K562 (cell line): ENCODE data around the gene SRPK3. TPM values are rescaled to one million over a fixed set of nuclear protein-coding genes. Genes with fewer than 3 reads are reported as not detected.
A peak's percentile ranks its signal among the peaks of the same experiment; 100 is the strongest.
"Not testable (repeated sequence)": the region's sequence is repeated elsewhere in the genome, so short reads cannot be mapped to it uniquely, and the experiment has no call there.

Experiments used
- CREB1 ChIP-seq, 2 experiments: sonication (generic) in 1 of 2; formaldehyde crosslinking in 1 of 2; IDR thresholded peaks; 2 replicates each; pipeline versions ENCODE4 v1.6.1 to v1.8.0; 2012 to 2022; ENCODE audit warnings: inconsistent platforms in 1 of 2, mild to moderate bottlenecking in 1 of 2, missing genetic modification reagents in 1 of 2, moderate library complexity in 1 of 2
- CTCFL ChIP-seq: IDR thresholded peaks from 2 replicates; pipeline ENCODE4 v1.6.1; 2011; ENCODE audit warnings: borderline replicate concordance, low read depth, mild to moderate bottlenecking, moderate library complexity, low read length; ENCODE audit not compliant: insufficient read depth, poor library complexity, severe bottlenecking
- E2F6 ChIP-seq, 2 experiments: IDR thresholded peaks; 2 replicates each; pipeline ENCODE4 v1.6.1; 2011; ENCODE audit warnings: borderline replicate concordance in 1 of 2, control low read depth in 1 of 2, low read depth in 1 of 2, low read length in 1 of 2, mild to moderate bottlenecking in 1 of 2, mixed read lengths in 1 of 2, moderate library complexity in 1 of 2; ENCODE audit not compliant: insufficient read depth in 1 of 2, insufficient read length in 1 of 2, poor library complexity in 1 of 2, severe bottlenecking in 1 of 2; ENCODE audit errors: extremely low read depth in 1 of 2
- ESRRA ChIP-seq: fragments of 450-650 bp; IDR thresholded peaks from 2 replicates; pipeline ENCODE4 v1.6.1; 2014; ENCODE audit warnings: low read depth, mild to moderate bottlenecking, moderate library complexity, borderline replicate concordance
- GATAD2B ChIP-seq: fragments of 450-650 bp; IDR thresholded peaks from 2 replicates; pipeline ENCODE4 v1.6.1; 2017; ENCODE audit warnings: mild to moderate bottlenecking, borderline replicate concordance
- PHF8 ChIP-seq: fragments of 200-600 bp; sonication (generic); IDR thresholded peaks from 2 replicates; pipeline ENCODE4 v1.6.1; 2012; ENCODE audit warnings: mixed run types, mild to moderate bottlenecking, inconsistent platforms, low read length, moderate library complexity, borderline replicate concordance
- SAFB ChIP-seq: fragments of 200-400 bp; formaldehyde crosslinking; IDR thresholded peaks from 2 replicates; pipeline ENCODE4 v1.6.1; 2017; ENCODE audit warnings: low read depth, low read length, borderline replicate concordance
- SMARCA4 ChIP-seq: fragments of 450-650 bp; IDR thresholded peaks from 2 replicates; pipeline ENCODE4 v1.6.1; 2016
- SUPT5H ChIP-seq: fragments of 450-650 bp; IDR thresholded peaks from 2 replicates; pipeline ENCODE4 v1.6.1; 2016
- ZNF57 ChIP-seq: fragments of 450-650 bp; formaldehyde crosslinking; IDR thresholded peaks from 2 replicates; pipeline ENCODE4 v1.4.0; 2020; ENCODE audit warnings: mild to moderate bottlenecking, moderate library complexity
- polyA plus RNA-seq, 8 experiments: library from polyadenylated mRNA; depleted of rRNA in 4 of 8; stranded (reverse) in 5 of 8; unstranded in 3 of 8; fragments of >200 nt; fragmentation: Nextera tagmentation in 2 of 8; fragmentation: Illumina TruSeq in 1 of 8; extraction: Ambion mirVana in 2 of 8; extraction: Trizol in 1 of 8; gene quantifications; 2 replicates each; pipeline versions ENCODE4 v1.2.1 to v1.2.3, GENCODE V29; 2011 to 2014; ENCODE audit warnings: inconsistent platforms in 1 of 8, missing spikeins in 1 of 8
- total RNA-seq, 7 experiments: library from RNA; depleted of rRNA in 6 of 7; stranded (reverse); fragments of >200 nt in 6 of 7; fragmentation: Illumina TruSeq in 2 of 7; extraction: Trizol in 2 of 7; gene quantifications; 2 replicates each; pipeline versions ENCODE4 v1.2.1 to v1.2.3, GENCODE V29; 2011 to 2021; ENCODE audit warnings: low replicate concordance in 1 of 7

Gene SRPK3
- total and polyA plus RNA-seq, 9 of the 15 experiments (the other 6 are each of a cell fraction or from before 2014, with no cell fraction given): 0.01 to 0.09 (median 0.04) TPM; not detected in 2

- TF ChIP-seq CTCFL (peak; percentile 78), E2F6 (IDR thresholded peaks at IDR 0.05; ENCODE audit: borderline replicate concordance in 1 of 2, extremely low read depth in 1 of 2, insufficient read depth in 1 of 2, insufficient read length in 1 of 2, low read depth in 1 of 2, low read length in 1 of 2, poor library complexity in 1 of 2, severe bottlenecking in 1 of 2) (peak in 1 of 2 experiments; percentile 58), ZNF57 (peak; percentile 80; the same call in 1 of the 2 replicates), CREB1 (CRISPR knock-in tag; IDR thresholded peaks at IDR 0.05) (peak; percentile 33; the same call in 1 of the 2 replicates), SMARCA4 (peak; percentile 61), GATAD2B (0 out of 2 replicates have a peak, but pooled peaks have one; percentile 42), PHF8 (peak; percentile 58; the same call in 1 of the 2 replicates), ESRRA (0 out of 2 replicates have a peak, but pooled peaks have one; percentile 27), SAFB (peak; percentile 61; the same call in 1 of the 2 replicates), SUPT5H (peak; percentile 80)
- not testable (repeated sequence) for TF ChIP-seq CREB1 (IDR thresholded peaks at IDR 0.05)
Measured at GRCh38 chrX:153743468-153744209, 37.2 kb upstream of the SRPK3 start (continued).
